Measurements from ENCODE around the gene GGA1. TPM values are rescaled to one million over a fixed set of nuclear protein-coding genes. Genes with fewer than 3 reads are reported as not detected.

GGA1 gene
- total and polyA plus RNA-seq, 2 experiments from 2014 or later = 29.7 TPM

- Histone ChIP-seq H4K20me1 (ENCODE audit: insufficient read depth) (peaks cover 8% of the 10 kb centered on the region; the same call in 1 of the 2 replicates), H3K36me3 (ENCODE audit: low read depth) (peaks cover 19% of the 10 kb centered on the region), H3K27ac (peak overlapping the region; percentile 82), H3F3A (ENCODE audit: insufficient read depth) (peaks cover 32% of the 10 kb centered on the region), H3K4me1 (ENCODE audit: insufficient read depth) (peaks cover 7% of the 10 kb centered on the region), H3K4me2 (ENCODE audit: unreplicated experiment) (no peak overlapping the region), H3K9ac (peak overlapping the region; percentile 85; the same call in 1 of the 2 replicates), H3K9me2 (ENCODE audit: insufficient read depth) (no peaks in the 10 kb centered on the region), H3K4me3 (no peak overlapping the region), H3K79me2 (ENCODE audit: insufficient read depth) (peaks cover 33% of the 10 kb centered on the region), H3K27me3 (replicated peaks; ENCODE audit: insufficient read depth) (no peaks in the 10 kb centered on the region), H2AFZ (no peak overlapping the region), H3K9me3 (ENCODE audit: low read depth) (no peaks in the 10 kb centered on the region)
- in situ Hi-C loops (cut with MboI) = no loop called here
- DNase-seq = no peak
- TF ChIP-seq EZH2 (IDR thresholded peaks at IDR 0.05; ENCODE audit: insufficient read depth, poor library complexity, severe bottlenecking) (no peak), EZH2phosphoT487 (IDR thresholded peaks at IDR 0.05; ENCODE audit: insufficient read depth, low read depth) (no peak)
- 55 to 61% methylated on average over 8 of the region's 8 CpGs for WGBS, 2 experiments (ENCODE audit: low coverage in 1 of 2, low lambda C conversion rate in 2 of 2, missing lambda C conversion rate in 2 of 2)
Observed at GRCh38 chr22:37679670-37680069, 71.0 kb downstream of the GGA1 start.

GRCh38 chr22:37680191-37680851 lies 71.7 kb downstream of the GGA1 start:
- no peak overlapping the region for H3K4me3 ChIP-seq
- TF ChIP-seq EZH2phosphoT487 (IDR thresholded peaks at IDR 0.05; ENCODE audit: insufficient read depth, low read depth) (no peak), EZH2 (IDR thresholded peaks at IDR 0.05; ENCODE audit: insufficient read depth, poor library complexity, severe bottlenecking) (no peak)
- in situ Hi-C loops (cut with MboI) = no loop called here
- peaks cover 19% of the 10 kb centered on the region for H3K36me3 ChIP-seq (ENCODE audit: low read depth)
- peaks cover 8% of the 10 kb centered on the region; the same call in 1 of the 2 replicates for H4K20me1 ChIP-seq (ENCODE audit: insufficient read depth)
- H3K27ac ChIP-seq = peak overlapping the region; percentile 82
- H3K27me3 ChIP-seq (replicated peaks; ENCODE audit: insufficient read depth) = no peaks in the 10 kb centered on the region
- H3K4me1 ChIP-seq (ENCODE audit: insufficient read depth) = peaks cover 7% of the 10 kb centered on the region
- peaks cover 32% of the 10 kb centered on the region for H3F3A ChIP-seq (ENCODE audit: insufficient read depth)
- no peaks in the 10 kb centered on the region for H3K9me2 ChIP-seq (ENCODE audit: insufficient read depth)
- peak; percentile 33 for DNase-seq
- H3K4me2 ChIP-seq (ENCODE audit: unreplicated experiment) = no peak overlapping the region
- 33 to 45% methylated on average over 7 of the region's 7 CpGs for WGBS, 2 experiments (ENCODE audit: low coverage in 1 of 2, low lambda C conversion rate in 2 of 2, missing lambda C conversion rate in 2 of 2)
- no peak overlapping the region for H3K9ac ChIP-seq
- H3K9me3 ChIP-seq (ENCODE audit: low read depth) = no peaks in the 10 kb centered on the region
- peaks cover 33% of the 10 kb centered on the region for H3K79me2 ChIP-seq (ENCODE audit: insufficient read depth)
- H2AFZ ChIP-seq = no peak overlapping the region

GRCh38 chr22:37681001-37681424 lies 72.4 kb downstream of the GGA1 start:
- Histone ChIP-seq H3K9me2 (ENCODE audit: insufficient read depth) (no peaks in the 10 kb centered on the region), H2AFZ (no peak overlapping the region), H3F3A (ENCODE audit: insufficient read depth) (peaks cover 32% of the 10 kb centered on the region), H3K79me2 (ENCODE audit: insufficient read depth) (peaks cover 26% of the 10 kb centered on the region), H3K27ac (peak overlapping the region; percentile 51), H3K9me3 (ENCODE audit: low read depth) (no peaks in the 10 kb centered on the region), H3K4me2 (ENCODE audit: unreplicated experiment) (no peak overlapping the region), H3K9ac (no peak overlapping the region), H3K27me3 (replicated peaks; ENCODE audit: insufficient read depth) (no peaks in the 10 kb centered on the region), H3K4me3 (no peak overlapping the region), H4K20me1 (ENCODE audit: insufficient read depth) (peaks cover 8% of the 10 kb centered on the region; the same call in 1 of the 2 replicates), H3K4me1 (ENCODE audit: insufficient read depth) (peaks cover 7% of the 10 kb centered on the region), H3K36me3 (ENCODE audit: low read depth) (peaks cover 19% of the 10 kb centered on the region)
- in situ Hi-C loops (cut with MboI) = no loop called here
- TF ChIP-seq EZH2phosphoT487 (IDR thresholded peaks at IDR 0.05; ENCODE audit: insufficient read depth, low read depth) = no peak
- no peak for TF ChIP-seq EZH2 (IDR thresholded peaks at IDR 0.05; ENCODE audit: insufficient read depth, poor library complexity, severe bottlenecking)
- WGBS, 2 experiments (ENCODE audit: low coverage in 1 of 2, low lambda C conversion rate in 2 of 2, missing lambda C conversion rate in 2 of 2) = 3 to 22% methylated on average over 2 of the region's 2 CpGs
- peak; percentile 70 for DNase-seq

- Histone ChIP-seq H3K27ac (peak overlapping the region; percentile 51), H3F3A (ENCODE audit: insufficient read depth) (peaks cover 32% of the 10 kb centered on the region), H4K20me1 (ENCODE audit: insufficient read depth) (peaks cover 8% of the 10 kb centered on the region; the same call in 1 of the 2 replicates), H3K9me3 (ENCODE audit: low read depth) (no peaks in the 10 kb centered on the region), H3K9me2 (ENCODE audit: insufficient read depth) (no peaks in the 10 kb centered on the region), H3K9ac (no peak overlapping the region), H3K4me3 (no peak overlapping the region), H3K4me1 (ENCODE audit: insufficient read depth) (peaks cover 7% of the 10 kb centered on the region), H3K4me2 (ENCODE audit: unreplicated experiment) (no peak overlapping the region), H2AFZ (no peak overlapping the region), H3K27me3 (replicated peaks; ENCODE audit: insufficient read depth) (no peaks in the 10 kb centered on the region), H3K79me2 (ENCODE audit: insufficient read depth) (peaks cover 23% of the 10 kb centered on the region), H3K36me3 (ENCODE audit: low read depth) (peaks cover 19% of the 10 kb centered on the region)
- peak; percentile 88 for DNase-seq
- in situ Hi-C loops (cut with MboI) = no loop called here
- 12 to 13% methylated on average over 6 of the region's 6 CpGs for WGBS, 2 experiments (ENCODE audit: low coverage in 1 of 2, low lambda C conversion rate in 2 of 2, missing lambda C conversion rate in 2 of 2)
- no peak for TF ChIP-seq EZH2 (IDR thresholded peaks at IDR 0.05; ENCODE audit: insufficient read depth, poor library complexity, severe bottlenecking)
- no peak for TF ChIP-seq EZH2phosphoT487 (IDR thresholded peaks at IDR 0.05; ENCODE audit: insufficient read depth, low read depth)
Observed at GRCh38 chr22:37681556-37682049, 73.0 kb downstream of the GGA1 start.

Small RNAs within 50 kb of the gene (small RNA-seq; reads per million reads assigned to genes)
- not detected for gene RF00017 (ENCODE audit: low read depth, low replicate concordance)
- not detected for gene RN7SL385P (ENCODE audit: low read depth, low replicate concordance)

Other genes starting within 250 kb of the GGA1 start
- gene ELFN2, start 181.4 kb upstream of the GGA1 start, total RNA-seq (2014; rRNA removed; shearing (Covaris generic)) = 0.89 and 1.1 TPM in 2 replicates
- gene ELFN2, start 181.4 kb upstream of the GGA1 start, polyA plus RNA-seq (2016; fragmentation: Nextera tagmentation; extraction: Ambion mirVana) = 0.19 and 0.48 TPM in 2 replicates
- gene MFNG, start 122.5 kb upstream of the GGA1 start, total RNA-seq (2014; rRNA removed; shearing (Covaris generic)) = not detected in 2 replicates
- 0.32 TPM in 1 of 2 replicates, not detected in the other for gene MFNG, start 122.5 kb upstream of the GGA1 start, polyA plus RNA-seq (2016; fragmentation: Nextera tagmentation; extraction: Ambion mirVana)
- gene CARD10, start 89.4 kb upstream of the GGA1 start, total RNA-seq (2014; rRNA removed; shearing (Covaris generic)) = 4.4 and 8.3 TPM in 2 replicates
- gene CARD10, start 89.4 kb upstream of the GGA1 start, polyA plus RNA-seq (2016; fragmentation: Nextera tagmentation; extraction: Ambion mirVana) = 2.7 and 2.8 TPM in 2 replicates
- 59.7 and 83.8 TPM in 2 replicates for gene CDC42EP1, start 48.4 kb upstream of the GGA1 start, total RNA-seq (2014; rRNA removed; shearing (Covaris generic))
- 122 and 130 TPM in 2 replicates for gene CDC42EP1, start 48.4 kb upstream of the GGA1 start, polyA plus RNA-seq (2016; fragmentation: Nextera tagmentation; extraction: Ambion mirVana)
- gene LGALS2, start 28.7 kb upstream of the GGA1 start, total RNA-seq (2014; rRNA removed; shearing (Covaris generic)) = not detected in 2 replicates
- 0.35 and 0.91 TPM in 2 replicates for gene LGALS2, start 28.7 kb upstream of the GGA1 start, polyA plus RNA-seq (2016; fragmentation: Nextera tagmentation; extraction: Ambion mirVana)
- 2.4 and 9.9 TPM in 2 replicates for gene SH3BP1, start 30.8 kb downstream of the GGA1 start, total RNA-seq (2014; rRNA removed; shearing (Covaris generic))
- 0.81 and 0.89 TPM in 2 replicates for gene SH3BP1, start 30.8 kb downstream of the GGA1 start, polyA plus RNA-seq (2016; fragmentation: Nextera tagmentation; extraction: Ambion mirVana)
- gene PDXP, start 49.9 kb downstream of the GGA1 start, total RNA-seq (2014; rRNA removed; shearing (Covaris generic)) = 17.5 and 17.7 TPM in 2 replicates
- 1.9 and 2.1 TPM in 2 replicates for gene PDXP, start 49.9 kb downstream of the GGA1 start, polyA plus RNA-seq (2016; fragmentation: Nextera tagmentation; extraction: Ambion mirVana)
- 5,290 and 7,830 TPM in 2 replicates for gene LGALS1, start 66.8 kb downstream of the GGA1 start, total RNA-seq (2014; rRNA removed; shearing (Covaris generic))
- 6,727 and 6,984 TPM in 2 replicates for gene LGALS1, start 66.8 kb downstream of the GGA1 start, polyA plus RNA-seq (2016; fragmentation: Nextera tagmentation; extraction: Ambion mirVana)
- gene NOL12, start 77.5 kb downstream of the GGA1 start, total RNA-seq (2014; rRNA removed; shearing (Covaris generic)) = 4.9 and 19.1 TPM in 2 replicates
- gene NOL12, start 77.5 kb downstream of the GGA1 start, polyA plus RNA-seq (2016; fragmentation: Nextera tagmentation; extraction: Ambion mirVana) = 24.9 and 25.1 TPM in 2 replicates
- 127 and 135 TPM in 2 replicates for gene TRIOBP, start 88.2 kb downstream of the GGA1 start, total RNA-seq (2014; rRNA removed; shearing (Covaris generic))
- 123 and 130 TPM in 2 replicates for gene TRIOBP, start 88.2 kb downstream of the GGA1 start, polyA plus RNA-seq (2016; fragmentation: Nextera tagmentation; extraction: Ambion mirVana)
- 36.1 and 73.7 TPM in 2 replicates for gene GCAT, start 199.1 kb downstream of the GGA1 start, total RNA-seq (2014; rRNA removed; shearing (Covaris generic))
- gene GCAT, start 199.1 kb downstream of the GGA1 start, polyA plus RNA-seq (2016; fragmentation: Nextera tagmentation; extraction: Ambion mirVana) = 31.5 and 35.9 TPM in 2 replicates
- not detected in 2 replicates for gene GALR3, start 214.5 kb downstream of the GGA1 start, total RNA-seq (2014; rRNA removed; shearing (Covaris generic))
- gene GALR3, start 214.5 kb downstream of the GGA1 start, polyA plus RNA-seq (2016; fragmentation: Nextera tagmentation; extraction: Ambion mirVana) = not detected in 2 replicates
- 31.0 and 58.0 TPM in 2 replicates for gene ANKRD54, start 235.5 kb downstream of the GGA1 start, total RNA-seq (2014; rRNA removed; shearing (Covaris generic))
- 21.6 and 21.8 TPM in 2 replicates for gene ANKRD54, start 235.5 kb downstream of the GGA1 start, polyA plus RNA-seq (2016; fragmentation: Nextera tagmentation; extraction: Ambion mirVana)
- 323 and 346 TPM in 2 replicates for gene EIF3L, start 240.6 kb downstream of the GGA1 start, total RNA-seq (2014; rRNA removed; shearing (Covaris generic))
- gene EIF3L, start 240.6 kb downstream of the GGA1 start, polyA plus RNA-seq (2016; fragmentation: Nextera tagmentation; extraction: Ambion mirVana) = 201 and 206 TPM in 2 replicates